HEK293 (cell line): Measurements from ENCODE around the gene LAMA4.
A peak's percentile ranks its signal among the peaks of the same experiment; 100 is the strongest.

Experiments used
- CTCF ChIA-PET: fragments of 350-600 bp; formaldehyde crosslinking; extraction: SDS; loops from one replicate; lab custom pipeline; 2021; ENCODE audit warnings: antibody characterized with exemption; lab: Yijun Ruan, JAX
- POLR2A ChIA-PET: fragments of 300-600 bp; formaldehyde crosslinking; extraction: SDS; loops from one replicate; lab custom pipeline; 2020; ENCODE audit warnings: antibody characterized with exemption, inconsistent platforms; lab: Yijun Ruan, JAX
- H3K27ac ChIP-seq: fragments of 200-500 bp; sonication (Bioruptor generic); 2 replicates; pipeline ENCODE4 v1.5.1; 2014; ENCODE audit warnings: low read depth, low read length, control low read depth, inconsistent platforms; ENCODE audit errors: extremely low read depth
- H3K36me3 ChIP-seq, 2 experiments: fragments of 200-500 bp in 1 of 2; sonication (Bioruptor generic) in 1 of 2; 1 replicate in 1 of 2; 2 replicates in 1 of 2; pipeline ENCODE4 v1.5.1; 2014 to 2017; ENCODE audit warnings: inconsistent platforms in 2 of 2, low read length in 2 of 2; ENCODE audit not compliant: control insufficient read depth in 2 of 2, insufficient read depth in 1 of 2
- H3K4me1 ChIP-seq: fragments of 200-500 bp; sonication (Bioruptor generic); 2 replicates; pipeline ENCODE4 v1.5.1; 2014; ENCODE audit warnings: mild to moderate bottlenecking, low read length, inconsistent platforms; ENCODE audit not compliant: control insufficient read depth, insufficient read depth
- H3K4me3 ChIP-seq: 2 replicates; pipeline ENCODE4 v1.5.1; 2011; ENCODE audit warnings: low read depth, mild to moderate bottlenecking, control low read depth, low read length, moderate library complexity
- H3K9me3 ChIP-seq: fragments of 200-500 bp; sonication (Bioruptor generic); 2 replicates; pipeline ENCODE4 v1.5.1; 2014; ENCODE audit warnings: low read depth, low read length, inconsistent platforms; ENCODE audit not compliant: control insufficient read depth, insufficient read depth
- BCL11A ChIP-seq: fragments of 450-650 bp; formaldehyde crosslinking; IDR thresholded peaks from 2 replicates; pipeline ENCODE4 v1.5.1; 2016; ENCODE audit warnings: low read depth, missing biosample characterization, missing genetic modification characterization
- FEZF1 ChIP-seq: fragments of 450-650 bp; formaldehyde crosslinking; IDR thresholded peaks from 2 replicates; pipeline ENCODE4 v1.5.1; 2016; ENCODE audit warnings: missing biosample characterization, missing genetic modification characterization
- GLI2 ChIP-seq: fragments of 450-650 bp; formaldehyde crosslinking; IDR thresholded peaks from 2 replicates; pipeline ENCODE4; 2017; ENCODE audit warnings: missing biosample characterization, missing genetic modification characterization, low read depth, borderline replicate concordance
- GLIS2 ChIP-seq: fragments of 450-650 bp; formaldehyde crosslinking; IDR thresholded peaks from 2 replicates; pipeline ENCODE4 v1.5.1; 2016; ENCODE audit warnings: missing biosample characterization, missing genetic modification characterization
- HIC1 ChIP-seq: fragments of 450-650 bp; formaldehyde crosslinking; IDR thresholded peaks from 2 replicates; pipeline ENCODE4 v1.5.1; 2016; ENCODE audit warnings: missing biosample characterization, missing genetic modification characterization
- IKZF3 ChIP-seq: fragments of 450-650 bp; IDR thresholded peaks from 2 replicates; pipeline ENCODE4 v1.5.0; 2018; ENCODE audit warnings: missing biosample characterization, mild to moderate bottlenecking, missing genetic modification characterization, moderate library complexity
- MYNN ChIP-seq: fragments of 450-650 bp; formaldehyde crosslinking; IDR thresholded peaks from 2 replicates; pipeline ENCODE4 v1.5.1; 2016; ENCODE audit warnings: missing biosample characterization, missing genetic modification characterization, borderline replicate concordance
- YY1 ChIP-seq: fragments of 450-650 bp; formaldehyde crosslinking; IDR thresholded peaks from 2 replicates; pipeline ENCODE4 v1.5.1; 2018; ENCODE audit warnings: missing biosample characterization, missing genetic modification characterization
- ZIC2 ChIP-seq: fragments of 450-650 bp; formaldehyde crosslinking; IDR thresholded peaks from 2 replicates; pipeline ENCODE4 v1.5.1; 2016; ENCODE audit warnings: missing biosample characterization, missing genetic modification characterization
- ZNF146 ChIP-seq: fragments of 450-650 bp; formaldehyde crosslinking; IDR thresholded peaks from 2 replicates; pipeline ENCODE4 v1.5.1; 2016; ENCODE audit warnings: missing biosample characterization, missing genetic modification characterization
- ZNF155 ChIP-seq: fragments of 450-650 bp; formaldehyde crosslinking; IDR thresholded peaks from 2 replicates; pipeline ENCODE4 v1.5.1; 2016; ENCODE audit warnings: missing biosample characterization, missing genetic modification characterization
- ZNF157 ChIP-seq: fragments of 450-650 bp; formaldehyde crosslinking; IDR thresholded peaks from 2 replicates; pipeline ENCODE4 v1.5.1; 2016; ENCODE audit warnings: missing biosample characterization, missing genetic modification characterization
- ZNF24 ChIP-seq: fragments of 450-650 bp; formaldehyde crosslinking; IDR thresholded peaks from 2 replicates; pipeline ENCODE4 v1.5.1; 2016; ENCODE audit warnings: missing biosample characterization, missing genetic modification characterization
- ZNF248 ChIP-seq: fragments of 450-650 bp; formaldehyde crosslinking; IDR thresholded peaks from 2 replicates; pipeline ENCODE4 v1.5.1; 2017; ENCODE audit warnings: missing biosample characterization, missing genetic modification characterization
- ZNF341 ChIP-seq: fragments of 450-650 bp; formaldehyde crosslinking; IDR thresholded peaks from 2 replicates; pipeline ENCODE4; 2016; ENCODE audit warnings: low read depth, missing biosample characterization, missing genetic modification characterization
- ZNF350 ChIP-seq: fragments of 450-650 bp; formaldehyde crosslinking; IDR thresholded peaks from 2 replicates; pipeline ENCODE4 v1.5.0; 2017; ENCODE audit warnings: missing biosample characterization, mild to moderate bottlenecking, missing genetic modification characterization
- ZNF426 ChIP-seq: fragments of 450-650 bp; formaldehyde crosslinking; IDR thresholded peaks from 2 replicates; pipeline ENCODE4 v1.5.1; 2017; ENCODE audit warnings: missing biosample characterization, missing genetic modification characterization, mild to moderate bottlenecking, inconsistent platforms, moderate library complexity
- ZNF510 ChIP-seq: fragments of 450-650 bp; formaldehyde crosslinking; IDR thresholded peaks from 2 replicates; pipeline ENCODE4 v1.5.1; 2018; ENCODE audit warnings: mild to moderate bottlenecking, missing genetic modification characterization, missing biosample characterization; ENCODE audit not compliant: insufficient replicate concordance
- ZNF513 ChIP-seq: fragments of 450-650 bp; IDR thresholded peaks from 2 replicates; pipeline ENCODE4 v1.5.1; 2018; ENCODE audit warnings: missing biosample characterization, missing genetic modification characterization
- ZNF585B ChIP-seq: fragments of 450-650 bp; formaldehyde crosslinking; IDR thresholded peaks from 2 replicates; pipeline ENCODE4 v1.5.1; 2016; ENCODE audit warnings: missing biosample characterization, missing genetic modification characterization
- ZNF623 ChIP-seq: fragments of 450-650 bp; formaldehyde crosslinking; IDR thresholded peaks from 2 replicates; pipeline ENCODE4 v1.5.1; 2016; ENCODE audit warnings: missing biosample characterization, missing genetic modification characterization
- ZNF692 ChIP-seq: fragments of 450-650 bp; formaldehyde crosslinking; IDR thresholded peaks from 2 replicates; pipeline ENCODE4 v1.5.1; 2016; ENCODE audit warnings: missing biosample characterization, missing genetic modification characterization
- ZNF707 ChIP-seq: fragments of 450-650 bp; formaldehyde crosslinking; IDR thresholded peaks from 2 replicates; pipeline ENCODE4 v1.5.1; 2016; ENCODE audit warnings: missing biosample characterization, missing genetic modification characterization
- ZNF747 ChIP-seq: fragments of 450-650 bp; formaldehyde crosslinking; IDR thresholded peaks from 2 replicates; pipeline ENCODE4 v1.5.1; 2016; ENCODE audit warnings: missing biosample characterization, missing genetic modification characterization
- ZNF792 ChIP-seq: fragments of 450-650 bp; formaldehyde crosslinking; IDR thresholded peaks from 2 replicates; pipeline ENCODE4 v1.5.1; 2016; ENCODE audit warnings: missing biosample characterization, missing genetic modification characterization
- ZNF830 ChIP-seq: fragments of 450-650 bp; IDR thresholded peaks from 2 replicates; pipeline ENCODE4 v1.5.0; 2018; ENCODE audit warnings: missing biosample characterization, missing genetic modification characterization, low read depth, mild to moderate bottlenecking, moderate library complexity
- ZNF837 ChIP-seq: fragments of 450-650 bp; formaldehyde crosslinking; IDR thresholded peaks from 2 replicates; pipeline ENCODE4 v1.5.1; 2016; ENCODE audit warnings: missing biosample characterization, missing genetic modification characterization
- TF ChIP-seq, protein P1 (sequence below): fragments of 450-650 bp; formaldehyde crosslinking; IDR thresholded peaks from 2 replicates; pipeline ENCODE4 v1.5.1; 2017; ENCODE audit warnings: missing biosample characterization, mild to moderate bottlenecking, missing genetic modification characterization, moderate library complexity
- TF ChIP-seq, protein P2 (sequence below): fragments of 450-650 bp; formaldehyde crosslinking; IDR thresholded peaks from 2 replicates; pipeline ENCODE4 v1.5.1; 2016; ENCODE audit warnings: missing biosample characterization, missing genetic modification characterization

Gene LAMA4

DNA sequence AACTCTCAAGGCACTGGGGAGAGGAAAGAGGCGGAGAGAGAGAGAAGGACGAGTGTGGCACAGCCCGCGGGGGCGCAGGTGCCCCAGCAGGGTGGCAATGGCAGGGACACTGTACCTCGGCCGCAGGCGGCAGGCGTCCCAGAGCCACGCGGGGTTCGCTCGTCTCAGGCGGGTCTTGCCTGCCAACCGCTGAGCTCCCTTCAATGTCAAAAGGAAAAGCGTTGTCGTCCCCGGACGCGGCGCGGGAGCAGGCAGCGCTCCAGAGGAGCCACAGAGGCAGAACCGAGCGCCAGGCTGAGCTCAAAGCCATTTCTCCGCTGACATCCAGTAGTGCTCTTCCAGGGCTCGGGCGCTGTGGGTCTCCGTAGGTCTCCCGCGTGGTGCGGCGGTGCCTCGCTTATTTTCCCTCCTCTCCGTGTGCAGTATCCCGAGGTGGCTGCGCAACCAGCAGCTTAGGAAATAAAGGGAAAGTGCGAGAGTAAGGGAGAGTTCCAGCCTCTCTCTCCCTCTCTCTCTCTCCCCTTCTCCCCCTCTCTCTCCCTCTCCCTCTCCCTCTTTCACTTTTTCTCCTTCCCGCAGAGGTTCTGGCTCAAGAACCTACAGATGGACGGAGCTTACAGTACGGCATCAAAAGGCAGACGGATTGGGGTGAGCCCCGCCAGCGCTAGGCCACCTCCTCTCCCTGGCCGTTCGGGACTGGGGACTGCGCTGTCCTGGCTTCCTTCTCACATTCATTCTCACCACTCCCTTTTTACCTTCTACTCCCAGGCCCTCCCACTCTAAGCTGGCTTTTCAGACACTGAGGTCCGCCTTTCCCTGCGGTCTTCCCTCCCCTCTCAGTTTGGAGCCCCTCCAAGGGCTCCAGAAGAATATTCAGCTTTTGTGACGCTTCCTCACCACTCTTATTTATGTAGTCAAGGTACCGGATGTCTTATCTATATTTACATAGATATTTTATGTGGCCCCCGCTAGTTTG lies at the start of gene LAMA4:
LAMA4 (minus strand) TSS at position 727 of the 976 bp plus-strand sequence; CDS start at position 310, 417 bp downstream.
- H3K36me3 ChIP-seq: no peaks in the 10 kb centered on the region
- peak within 1 kb of the TSS; percentile 94 for H3K27ac ChIP-seq
- peaks cover 24% of the 10 kb centered on the region for H3K4me1 ChIP-seq
- ChIA-PET POLR2A (interaction anchor here (0.5 to 3.0 kb wide), 25 partner anchors 9 to 1132 kb away, joined by 3 to 32 read pairs (median 5); partner anchors contain the start of genes FAM229B and TUBE1), CTCF (interaction anchor here (0.6 to 4.7 kb wide), 15 partner anchors 9 to 224 kb away, joined by 3 to 41 read pairs (median 4); no protein-coding TSS in a partner anchor)
- peak within 1 kb of the TSS; percentile 74 for H3K4me3 ChIP-seq
- no peaks in the 10 kb centered on the region for H3K9me3 ChIP-seq
- no peak for TF ChIP-seq ZNF350 (tag by site-specific recombination)
- no peak for TF ChIP-seq ZNF830 (tag by site-specific recombination)
- 0 out of 2 replicates have a peak, but pooled peaks have one; percentile 33 for TF ChIP-seq ZNF792 (tag by site-specific recombination)
- TF ChIP-seq GLI2 (tag by site-specific recombination): no peak
- TF ChIP-seq, protein P1, sequence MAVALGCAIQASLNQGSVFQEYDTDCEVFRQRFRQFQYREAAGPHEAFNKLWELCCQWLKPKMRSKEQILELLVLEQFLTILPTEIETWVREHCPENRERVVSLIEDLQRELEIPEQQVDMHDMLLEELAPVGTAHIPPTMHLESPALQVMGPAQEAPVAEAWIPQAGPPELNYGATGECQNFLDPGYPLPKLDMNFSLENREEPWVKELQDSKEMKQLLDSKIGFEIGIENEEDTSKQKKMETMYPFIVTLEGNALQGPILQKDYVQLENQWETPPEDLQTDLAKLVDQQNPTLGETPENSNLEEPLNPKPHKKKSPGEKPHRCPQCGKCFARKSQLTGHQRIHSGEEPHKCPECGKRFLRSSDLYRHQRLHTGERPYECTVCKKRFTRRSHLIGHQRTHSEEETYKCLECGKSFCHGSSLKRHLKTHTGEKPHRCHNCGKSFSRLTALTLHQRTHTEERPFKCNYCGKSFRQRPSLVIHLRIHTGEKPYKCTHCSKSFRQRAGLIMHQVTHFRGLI (tag by site-specific recombination): no peak
- no peak for TF ChIP-seq ZNF510 (tag by site-specific recombination)
- no peak for TF ChIP-seq ZNF157
- TF ChIP-seq ZNF155 (tag by site-specific recombination): no peak
- peak; percentile 88 for TF ChIP-seq ZIC2 (tag by site-specific recombination)
- no peak for TF ChIP-seq ZNF837 (tag by site-specific recombination)
- TF ChIP-seq ZNF707 (tag by site-specific recombination): no peak
- peak; percentile 72 for TF ChIP-seq FEZF1 (tag by site-specific recombination)
- peak; percentile 98 for TF ChIP-seq HIC1 (tag by site-specific recombination)
- peak; percentile 15; the same call in 1 of the 2 replicates for TF ChIP-seq ZNF623 (tag by site-specific recombination)
- no peak for TF ChIP-seq ZNF248 (tag by site-specific recombination)
- TF ChIP-seq ZNF692 (tag by site-specific recombination): peak; percentile 70; the same call in 1 of the 2 replicates
- peak; percentile 83 for TF ChIP-seq ZNF341 (tag by site-specific recombination)
- TF ChIP-seq ZNF24: 0 out of 2 replicates have a peak, but pooled peaks have one; percentile 14
- TF ChIP-seq ZNF585B: no peak
- no peak for TF ChIP-seq MYNN (tag by site-specific recombination)
- TF ChIP-seq GLIS2: peak; percentile 72
- no peak for TF ChIP-seq ZNF146 (tag by site-specific recombination)
- TF ChIP-seq ZNF513: no peak; the same call in 1 of the 2 replicates
- TF ChIP-seq, protein P2, sequence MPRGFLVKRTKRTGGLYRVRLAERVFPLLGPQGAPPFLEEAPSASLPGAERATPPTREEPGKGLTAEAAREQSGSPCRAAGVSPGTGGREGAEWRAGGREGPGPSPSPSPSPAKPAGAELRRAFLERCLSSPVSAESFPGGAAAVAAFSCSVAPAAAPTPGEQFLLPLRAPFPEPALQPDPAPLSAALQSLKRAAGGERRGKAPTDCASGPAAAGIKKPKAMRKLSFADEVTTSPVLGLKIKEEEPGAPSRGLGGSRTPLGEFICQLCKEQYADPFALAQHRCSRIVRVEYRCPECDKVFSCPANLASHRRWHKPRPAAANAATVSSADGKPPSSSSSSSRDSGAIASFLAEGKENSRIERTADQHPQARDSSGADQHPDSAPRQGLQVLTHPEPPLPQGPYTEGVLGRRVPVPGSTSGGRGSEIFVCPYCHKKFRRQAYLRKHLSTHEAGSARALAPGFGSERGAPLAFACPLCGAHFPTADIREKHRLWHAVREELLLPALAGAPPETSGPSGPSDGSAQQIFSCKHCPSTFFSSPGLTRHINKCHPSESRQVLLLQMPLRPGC (tag by site-specific recombination): no peak
- TF ChIP-seq BCL11A (tag by site-specific recombination): no peak
- TF ChIP-seq ZNF747 (tag by site-specific recombination): no peak
- peak; percentile 37; the same call in 1 of the 2 replicates for TF ChIP-seq IKZF3 (tag by site-specific recombination)
- no peak for TF ChIP-seq ZNF426
- peak; percentile 64 for TF ChIP-seq YY1 (tag by site-specific recombination)
